Fibroblast of villous mesenchyme (primary cell): ENCODE data around the gene C2orf92. TPM values are rescaled to one million over a fixed set of nuclear protein-coding genes. Genes with fewer than 3 reads are reported as not detected.
"Not testable (repeated sequence)": the region's sequence is repeated elsewhere in the genome, so short reads cannot be mapped to it uniquely, and the experiment has no call there.

ENCODE experiments used
- DNase-seq: peaks from one replicate; pipeline ENCODE4 v3.0.0-alpha.2; 2010; ENCODE audit warnings: low read depth
- H3K4me3 ChIP-seq: 2 replicates; pipeline ENCODE4 v1.5.1; 2011; ENCODE audit warnings: low read depth, mild to moderate bottlenecking, low read length
- CTCF ChIP-seq: IDR thresholded peaks from 2 replicates; pipeline ENCODE4 v1.5.1; 2012; ENCODE audit warnings: low read depth, mild to moderate bottlenecking, low read length; ENCODE audit not compliant: insufficient read depth
- total RNA-seq: library from RNA; depleted of rRNA; stranded (reverse); fragments of >200 nt; gene quantifications from 2 replicates; pipeline ENCODE4 v1.2.3, GENCODE V29; 2012

C2orf92 gene
- total RNA-seq, 1 donor = 6.0 TPM

GRCh38 chr2:97670471-97670870 lies 958 bp downstream of the C2orf92 start:
- DNase-seq = no peak
- TF ChIP-seq CTCF = no peak
- no peak overlapping the region for H3K4me3 ChIP-seq

GRCh38 chr2:97671526-97671925 lies 2.0 kb downstream of the C2orf92 start:
- DNase-seq = no peak
- TF ChIP-seq CTCF = no peak
- H3K4me3 ChIP-seq = no peak overlapping the region

- not testable (repeated sequence) for DNase-seq
Observed at GRCh38 chr2:97672606-97673140, 3.2 kb downstream of the C2orf92 start.

GRCh38 chr2:97673182-97673914 lies 3.8 kb downstream of the C2orf92 start:
- TF ChIP-seq CTCF = no peak
- no peak for DNase-seq

More at GRCh38 chr2:97672606-97673140, 3.2 kb downstream of the C2orf92 start:
- H3K4me3 ChIP-seq = not testable (repeated sequence)

GRCh38 chr2:97673915-97674283 lies 4.4 kb downstream of the C2orf92 start:
- no peak for DNase-seq
- H3K4me3 ChIP-seq = no peak overlapping the region
- TF ChIP-seq CTCF = no peak

More at GRCh38 chr2:97673182-97673914, 3.8 kb downstream of the C2orf92 start:
- no peak overlapping the region for H3K4me3 ChIP-seq

- H3K4me3 ChIP-seq = no peak overlapping the region
- DNase-seq = no peak
- TF ChIP-seq CTCF = no peak
Observed at GRCh38 chr2:97675430-97676113, 6.1 kb downstream of the C2orf92 start.

GRCh38 chr2:97676620-97677019 lies 7.1 kb downstream of the C2orf92 start:
- no peak for DNase-seq
- H3K4me3 ChIP-seq = no peak overlapping the region
- TF ChIP-seq CTCF = no peak
